CD14-positive monocyte (primary cell): ENCODE results near the gene ULK4. TPM values are rescaled to one million over a fixed set of nuclear protein-coding genes. Genes with fewer than 3 reads are reported as not detected.

Source experiments
- DNase-seq, 3 donors: peaks; one replicate each; pipeline ENCODE4 v3.0.0-alpha.2; 2011 to 2022
- H2AFZ ChIP-seq: 2 replicates; pipeline ENCODE4 v1.6.0; 2012; ENCODE audit warnings: mild to moderate bottlenecking, low read depth, low read length, inconsistent platforms; ENCODE audit not compliant: insufficient read depth, poor library complexity, severe bottlenecking
- H3K27ac ChIP-seq, 2 donors: 1 replicate in 1 of 2; 2 replicates in 1 of 2; pipeline ENCODE4 v1.5.1; 2012 to 2013; ENCODE audit warnings: low read length in 2 of 2, control low read depth in 1 of 2, inconsistent platforms in 1 of 2, low read depth in 1 of 2, mild to moderate bottlenecking in 1 of 2
- H3K27me3 ChIP-seq, 2 donors: one replicate each; pipeline versions ENCODE4 v1.6.0 to v1.6.1; 2011 to 2013; ENCODE audit warnings: low read length in 2 of 2; ENCODE audit not compliant: control insufficient read depth in 2 of 2, insufficient read depth in 2 of 2
- H3K36me3 ChIP-seq, 2 donors: replicated peaks in 1 of 2; 1 replicate in 1 of 2; 2 replicates in 1 of 2; pipeline versions ENCODE4 v1.5.1 to v1.6.1; 2012 to 2013; ENCODE audit warnings: low read length in 2 of 2, control low read depth in 1 of 2, inconsistent platforms in 1 of 2, mild to moderate bottlenecking in 1 of 2; ENCODE audit not compliant: insufficient read depth in 2 of 2, control insufficient read depth in 1 of 2
- H3K4me1 ChIP-seq, 2 donors: 1 replicate in 1 of 2; 2 replicates in 1 of 2; pipeline versions ENCODE4 v1.5.1 to v1.6.1; 2012 to 2013; ENCODE audit warnings: low read length in 2 of 2, control low read depth in 1 of 2, inconsistent platforms in 1 of 2, mild to moderate bottlenecking in 1 of 2, moderate library complexity in 1 of 2; ENCODE audit not compliant: insufficient read depth in 2 of 2, control insufficient read depth in 1 of 2
- H3K4me2 ChIP-seq: replicated peaks from 2 replicates; pipeline ENCODE3; 2012; ENCODE audit warnings: low read length, moderate library complexity, mild to moderate bottlenecking; ENCODE audit not compliant: poor library complexity, severe bottlenecking; ENCODE audit errors: extremely low read depth
- H3K4me3 ChIP-seq, 3 experiments: fragments of 200-600 bp in 1 of 3; sonication (generic) in 1 of 3; replicated peaks in 1 of 3; 1 replicate in 2 of 3; 2 replicates in 1 of 3; pipeline ENCODE4 v1.5.1; 2011 to 2013; ENCODE audit warnings: low read length in 3 of 3, mild to moderate bottlenecking in 3 of 3, control low read depth in 2 of 3, low read depth in 2 of 3, inconsistent platforms in 1 of 3, moderate library complexity in 1 of 3
- H3K79me2 ChIP-seq: 2 replicates; pipeline ENCODE4 v1.6.0; 2012; ENCODE audit warnings: mild to moderate bottlenecking, control low read depth, inconsistent platforms, low read length, moderate library complexity; ENCODE audit not compliant: insufficient read depth
- H3K9ac ChIP-seq: 2 replicates; pipeline ENCODE4 v1.6.0; 2017; ENCODE audit warnings: low read length, mild to moderate bottlenecking; ENCODE audit not compliant: insufficient read depth, poor library complexity, severe bottlenecking
- H3K9me3 ChIP-seq, 2 donors: replicated peaks in 1 of 2; 1 replicate in 1 of 2; 2 replicates in 1 of 2; pipeline versions ENCODE4 v1.5.1 to v1.6.1; 2012 to 2013; ENCODE audit warnings: low read length in 2 of 2, control low read depth in 1 of 2; ENCODE audit not compliant: control insufficient read depth in 1 of 2, insufficient read depth in 1 of 2
- H4K20me1 ChIP-seq: 2 replicates; pipeline ENCODE4 v1.6.0; 2012; ENCODE audit warnings: mild to moderate bottlenecking, low read length, control low read depth, moderate library complexity; ENCODE audit not compliant: insufficient read depth
- H3K27ac Mint-ChIP-seq, 7 donors: one replicate each; pipeline ENCODE4 v1.8.0; 2020; ENCODE audit warnings: mild to moderate bottlenecking in 7 of 7, mixed read lengths in 7 of 7, moderate library complexity in 6 of 7, inconsistent platforms in 2 of 7
- H3K27me3 Mint-ChIP-seq, 3 donors: one replicate each; pipeline ENCODE4 v1.8.0; 2021 to 2022; ENCODE audit warnings: low read depth in 3 of 3, mild to moderate bottlenecking in 3 of 3, mixed read lengths in 3 of 3, moderate library complexity in 3 of 3, inconsistent platforms in 1 of 3
- H3K36me3 Mint-ChIP-seq, 2 donors: one replicate each; pipeline ENCODE4 v1.8.0; 2020; ENCODE audit warnings: mixed read lengths in 2 of 2, inconsistent platforms in 1 of 2, mild to moderate bottlenecking in 1 of 2
- H3K4me1 Mint-ChIP-seq: one replicate; pipeline ENCODE4 v1.8.0; 2020; ENCODE audit warnings: mild to moderate bottlenecking, mixed read lengths
- H3K4me3 Mint-ChIP-seq, 2 donors: one replicate each; pipeline ENCODE4 v1.8.0; 2020; ENCODE audit warnings: mild to moderate bottlenecking in 2 of 2, mixed read lengths in 2 of 2, moderate library complexity in 1 of 2
- H3K9me3 Mint-ChIP-seq, 7 donors: one replicate each; pipeline ENCODE4 v1.8.0; 2020 to 2022; ENCODE audit warnings: mixed read lengths in 7 of 7, mild to moderate bottlenecking in 6 of 7, moderate library complexity in 6 of 7, inconsistent platforms in 2 of 7
- WGBS: methylation state at CpG from one replicate; pipeline ENCODE4 v1.1.5; 2013; ENCODE audit warnings: missing lambda C conversion rate; ENCODE audit not compliant: insufficient coverage; 5-methylcytosine and 5-hydroxymethylcytosine counted together
- intact Hi-C, 2 donors: fragments of 100-400 bp; cut with micrococcal nuclease; formaldehyde crosslinking; loops; one replicate each; pipeline versions ENCODE4 v1.15.0 to v1.15.1; 2023
- polyA plus RNA-seq, 3 donors: library from polyadenylated mRNA; depleted of rRNA in 1 of 3; unstranded in 2 of 3; stranded (reverse) in 1 of 3; fragments of 300-500 nt in 2 of 3; fragments of >200 nt in 1 of 3; fragmentation: Illumina TruSeq in 2 of 3; gene quantifications; 1 replicate in 2 of 3; 2 replicates in 1 of 3; pipeline ENCODE4 v1.2.3, GENCODE V29; 2012 to 2021
- TF ChIP-seq, protein P1 (sequence below): fragments of 200-600 bp; IDR thresholded peaks from one replicate; pipeline ENCODE4 v1.8.0; 2022; ENCODE audit warnings: antibody characterized with exemption, mild to moderate bottlenecking

ULK4 gene
- polyA plus RNA-seq, 3 donors: 6.7 to 14.0 (median 11.8) TPM

DNA sequence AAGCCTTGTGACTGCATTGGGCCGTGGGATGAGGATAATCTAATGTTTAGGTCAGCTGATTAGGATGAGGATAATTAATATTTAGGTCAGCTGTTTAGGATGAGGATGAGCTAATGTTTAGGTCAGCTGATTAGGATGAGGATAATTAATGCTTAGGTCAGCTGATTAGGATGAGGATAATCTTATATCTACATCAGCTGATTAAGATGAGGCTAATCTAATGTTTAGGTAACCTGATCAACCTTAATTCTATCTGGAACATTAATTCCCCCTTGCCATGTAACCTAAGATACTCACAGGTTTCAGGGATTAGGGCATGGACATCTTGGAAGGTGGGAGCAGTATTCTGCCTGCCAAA lies 362.8 kb downstream of the ULK4 start:
- H3K27me3 ChIP-seq: no peaks in the 10 kb centered on the region
- TF ChIP-seq, protein P1, sequence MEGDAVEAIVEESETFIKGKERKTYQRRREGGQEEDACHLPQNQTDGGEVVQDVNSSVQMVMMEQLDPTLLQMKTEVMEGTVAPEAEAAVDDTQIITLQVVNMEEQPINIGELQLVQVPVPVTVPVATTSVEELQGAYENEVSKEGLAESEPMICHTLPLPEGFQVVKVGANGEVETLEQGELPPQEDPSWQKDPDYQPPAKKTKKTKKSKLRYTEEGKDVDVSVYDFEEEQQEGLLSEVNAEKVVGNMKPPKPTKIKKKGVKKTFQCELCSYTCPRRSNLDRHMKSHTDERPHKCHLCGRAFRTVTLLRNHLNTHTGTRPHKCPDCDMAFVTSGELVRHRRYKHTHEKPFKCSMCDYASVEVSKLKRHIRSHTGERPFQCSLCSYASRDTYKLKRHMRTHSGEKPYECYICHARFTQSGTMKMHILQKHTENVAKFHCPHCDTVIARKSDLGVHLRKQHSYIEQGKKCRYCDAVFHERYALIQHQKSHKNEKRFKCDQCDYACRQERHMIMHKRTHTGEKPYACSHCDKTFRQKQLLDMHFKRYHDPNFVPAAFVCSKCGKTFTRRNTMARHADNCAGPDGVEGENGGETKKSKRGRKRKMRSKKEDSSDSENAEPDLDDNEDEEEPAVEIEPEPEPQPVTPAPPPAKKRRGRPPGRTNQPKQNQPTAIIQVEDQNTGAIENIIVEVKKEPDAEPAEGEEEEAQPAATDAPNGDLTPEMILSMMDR: no peak
- H3K4me1 ChIP-seq: no peaks in the 10 kb centered on the region
- no peaks in the 10 kb centered on the region for H3K36me3 ChIP-seq
- H3K9me3 ChIP-seq: no peaks in the 10 kb centered on the region
- peaks cover 0 to 2% (median 0%) of the 10 kb centered on the region in 7 donors for H3K9me3 Mint-ChIP-seq
- H3K4me2 ChIP-seq: no peak overlapping the region
- H3K4me3 Mint-ChIP-seq: no peak overlapping the region
- no peaks in the 10 kb centered on the region for H3K4me1 Mint-ChIP-seq
- DNase-seq: no peak
- no peak overlapping the region for H2AFZ ChIP-seq
- H3K36me3 Mint-ChIP-seq: no peaks in the 10 kb centered on the region
- no peaks in the 10 kb centered on the region for H3K79me2 ChIP-seq
- no peaks in the 10 kb centered on the region for H4K20me1 ChIP-seq
- no CpG with 5 or more reads among the region's 1 CpG for WGBS
- H3K27ac Mint-ChIP-seq: no peak overlapping the region
- H3K9ac ChIP-seq: no peak overlapping the region
- peaks cover 0 to 2% (median 0%) of the 10 kb centered on the region in 3 donors for H3K27me3 Mint-ChIP-seq
- intact Hi-C loops: no loop called here
- no peak overlapping the region for H3K27ac ChIP-seq
- H3K4me3 ChIP-seq: no peak overlapping the region

DNA sequence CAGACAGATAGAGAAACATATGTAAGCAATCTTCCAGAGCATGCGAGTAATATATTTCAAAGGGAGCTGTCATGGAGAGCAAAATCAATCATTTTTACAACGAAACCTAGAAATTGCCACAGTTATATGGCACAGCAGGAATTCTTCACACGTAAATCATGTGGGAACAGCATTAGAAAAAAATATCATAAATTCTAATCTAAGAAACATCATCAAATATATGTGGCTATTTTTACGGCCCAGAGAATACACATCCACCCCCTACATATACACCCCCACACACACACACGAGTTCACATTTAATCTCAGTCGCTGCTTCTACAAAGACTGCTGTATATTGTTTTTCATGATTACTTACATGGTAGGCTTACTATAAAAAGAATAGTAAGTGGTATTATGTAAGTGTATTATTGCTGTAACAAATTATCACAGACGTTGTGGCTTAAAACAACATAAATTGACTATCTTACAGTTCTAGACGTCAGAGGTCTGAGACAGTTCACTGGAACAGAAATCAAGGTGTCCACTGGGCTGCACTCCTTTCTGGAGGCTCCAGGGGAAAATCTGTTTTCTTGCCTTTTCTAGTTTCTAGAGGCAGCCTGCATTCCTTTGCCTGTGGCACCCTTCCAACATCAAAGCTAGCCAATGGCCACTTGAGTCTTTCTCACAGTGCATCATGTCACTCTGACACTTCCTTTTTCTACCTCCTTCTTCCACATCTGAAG lies 363.3 kb downstream of the ULK4 start:
- Histone ChIP-seq H2AFZ (no peak overlapping the region), H3K27me3 (no peaks in the 10 kb centered on the region), H3K9ac (no peak overlapping the region), H3K4me2 (no peak overlapping the region), H3K4me1 (no peaks in the 10 kb centered on the region), H3K4me3 (no peak overlapping the region), H4K20me1 (no peaks in the 10 kb centered on the region), H3K9me3 (no peaks in the 10 kb centered on the region), H3K36me3 (no peaks in the 10 kb centered on the region), H3K79me2 (no peaks in the 10 kb centered on the region), H3K27ac (no peak overlapping the region)
- intact Hi-C loops: no loop called here
- WGBS: 100% methylated on average over 3 of the region's 8 CpGs
- DNase-seq: no peak
- Mint-ChIP-seq H3K9me3 (peaks cover 0 to 2% (median 0%) of the 10 kb centered on the region in 7 donors), H3K4me1 (no peaks in the 10 kb centered on the region), H3K4me3 (no peak overlapping the region), H3K27ac (no peak overlapping the region), H3K36me3 (no peaks in the 10 kb centered on the region), H3K27me3 (peaks cover 0 to 3% (median 0%) of the 10 kb centered on the region in 3 donors)
- TF ChIP-seq, protein P1: no peak
